GM10266 (cell line): Measurements from ENCODE around the gene CPNE6.

Experiments
- DNase-seq: peaks from one replicate; pipeline ENCODE4 v3.0.0; 2012; ENCODE audit errors: extremely low spot score
- TF ChIP-seq, protein P1 (sequence below): IDR thresholded peaks from 2 replicates; pipeline ENCODE4 v1.5.1; 2012; ENCODE audit warnings: mild to moderate bottlenecking, low read depth; ENCODE audit not compliant: control insufficient read depth, insufficient read depth; ENCODE audit errors: missing control alignments

CPNE6 gene

DNA sequence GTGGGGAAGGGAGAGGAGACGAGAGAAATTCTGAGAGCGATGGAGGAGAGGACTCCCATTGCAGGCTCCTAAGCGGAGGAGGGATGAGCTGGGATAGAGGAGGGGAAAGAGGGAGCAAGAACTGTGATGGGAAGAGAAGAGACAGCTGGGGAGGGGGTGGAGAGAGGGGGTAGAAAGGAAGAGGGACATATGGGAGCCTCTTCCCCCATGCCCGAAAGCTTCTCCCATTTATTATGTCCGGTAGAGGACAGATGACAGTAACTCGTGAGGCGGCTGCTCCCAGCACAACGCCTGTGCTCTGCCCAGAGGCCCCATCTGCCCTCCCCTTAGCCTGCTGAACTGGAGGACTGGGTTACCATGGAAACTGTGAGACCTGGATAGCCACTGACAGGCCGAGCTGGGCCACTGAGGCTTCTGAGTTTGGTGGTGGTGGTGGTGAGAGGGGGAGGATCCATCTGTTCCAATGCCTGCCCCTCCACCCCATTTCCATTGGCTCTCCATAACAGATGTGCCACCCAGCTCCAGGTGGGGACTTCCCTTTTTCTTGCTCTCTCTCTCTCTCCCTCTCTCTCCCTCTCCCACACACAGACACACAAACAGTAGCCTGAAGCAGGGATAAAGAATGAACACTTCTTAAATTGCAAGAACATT is 8.3 kb downstream of the CPNE6 start:
- TF ChIP-seq, protein P1, sequence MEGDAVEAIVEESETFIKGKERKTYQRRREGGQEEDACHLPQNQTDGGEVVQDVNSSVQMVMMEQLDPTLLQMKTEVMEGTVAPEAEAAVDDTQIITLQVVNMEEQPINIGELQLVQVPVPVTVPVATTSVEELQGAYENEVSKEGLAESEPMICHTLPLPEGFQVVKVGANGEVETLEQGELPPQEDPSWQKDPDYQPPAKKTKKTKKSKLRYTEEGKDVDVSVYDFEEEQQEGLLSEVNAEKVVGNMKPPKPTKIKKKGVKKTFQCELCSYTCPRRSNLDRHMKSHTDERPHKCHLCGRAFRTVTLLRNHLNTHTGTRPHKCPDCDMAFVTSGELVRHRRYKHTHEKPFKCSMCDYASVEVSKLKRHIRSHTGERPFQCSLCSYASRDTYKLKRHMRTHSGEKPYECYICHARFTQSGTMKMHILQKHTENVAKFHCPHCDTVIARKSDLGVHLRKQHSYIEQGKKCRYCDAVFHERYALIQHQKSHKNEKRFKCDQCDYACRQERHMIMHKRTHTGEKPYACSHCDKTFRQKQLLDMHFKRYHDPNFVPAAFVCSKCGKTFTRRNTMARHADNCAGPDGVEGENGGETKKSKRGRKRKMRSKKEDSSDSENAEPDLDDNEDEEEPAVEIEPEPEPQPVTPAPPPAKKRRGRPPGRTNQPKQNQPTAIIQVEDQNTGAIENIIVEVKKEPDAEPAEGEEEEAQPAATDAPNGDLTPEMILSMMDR, result no peak
- no peak for DNase-seq

DNA sequence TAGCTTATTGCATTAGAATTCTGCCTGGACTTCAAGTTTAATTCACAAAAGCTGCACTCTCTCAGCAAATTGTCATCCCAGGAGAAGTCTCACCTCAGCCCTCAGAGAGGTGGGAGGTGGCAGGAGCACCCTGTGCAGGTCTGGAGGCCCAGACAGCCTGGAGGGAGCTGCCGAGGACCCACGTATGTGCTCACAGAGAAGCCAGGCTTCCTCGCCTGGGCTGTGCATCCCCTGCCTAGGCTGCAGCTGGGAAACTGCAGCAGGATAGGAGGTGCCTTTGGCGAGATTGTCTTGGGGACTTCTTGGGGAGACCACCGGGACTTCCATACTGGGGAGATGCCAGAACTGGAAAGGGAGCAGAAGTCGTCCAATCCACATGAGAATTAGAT is 8.8 kb downstream of the CPNE6 start:
- TF ChIP-seq, protein P1, result no peak

DNA sequence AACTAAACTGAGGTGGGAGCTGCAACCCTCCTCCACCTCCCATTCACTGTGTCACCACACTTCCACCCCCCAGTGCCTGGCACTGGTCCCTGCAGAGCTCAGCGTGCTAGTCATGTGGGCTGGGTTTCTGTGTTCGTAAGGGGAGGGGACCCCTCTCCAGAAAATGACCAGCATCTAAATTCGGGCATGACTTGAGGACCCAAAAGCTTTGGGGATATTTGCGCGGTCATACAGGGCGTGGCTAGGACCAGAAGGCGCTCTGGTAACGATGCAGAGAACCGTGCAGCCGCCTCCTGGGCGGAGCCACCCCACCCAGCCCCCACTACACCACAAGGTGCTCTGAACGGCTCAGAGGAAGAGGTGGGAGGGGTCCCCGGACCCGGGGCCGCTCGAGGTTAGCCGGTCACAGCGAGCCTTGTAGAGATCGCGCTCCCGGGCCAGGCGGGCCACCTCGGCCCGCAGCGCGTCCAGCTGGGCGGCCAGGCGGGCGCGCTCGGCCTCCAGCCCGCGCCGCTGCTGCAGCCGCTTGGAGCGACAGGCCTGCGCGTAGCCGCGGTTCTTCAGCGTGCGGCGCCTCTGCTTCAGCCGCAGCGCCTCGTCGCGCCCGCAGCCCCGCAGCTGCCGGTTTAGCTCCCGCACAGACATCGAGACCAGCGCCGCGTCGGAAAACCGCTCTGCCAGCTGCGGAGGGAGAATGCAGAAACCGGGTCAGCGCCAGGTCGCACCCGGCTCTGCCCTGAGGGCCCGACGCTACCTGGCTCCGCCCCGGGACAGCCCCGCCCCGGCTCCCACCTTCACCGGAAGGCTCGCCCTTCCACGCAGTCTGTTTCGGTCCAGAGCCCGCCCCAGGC is 9.8 kb downstream of the CPNE6 start:
- DNase-seq, result peak; percentile 89

More for the DNA sequence above, 8.8 kb downstream of the CPNE6 start:
- no peak for DNase-seq

DNA sequence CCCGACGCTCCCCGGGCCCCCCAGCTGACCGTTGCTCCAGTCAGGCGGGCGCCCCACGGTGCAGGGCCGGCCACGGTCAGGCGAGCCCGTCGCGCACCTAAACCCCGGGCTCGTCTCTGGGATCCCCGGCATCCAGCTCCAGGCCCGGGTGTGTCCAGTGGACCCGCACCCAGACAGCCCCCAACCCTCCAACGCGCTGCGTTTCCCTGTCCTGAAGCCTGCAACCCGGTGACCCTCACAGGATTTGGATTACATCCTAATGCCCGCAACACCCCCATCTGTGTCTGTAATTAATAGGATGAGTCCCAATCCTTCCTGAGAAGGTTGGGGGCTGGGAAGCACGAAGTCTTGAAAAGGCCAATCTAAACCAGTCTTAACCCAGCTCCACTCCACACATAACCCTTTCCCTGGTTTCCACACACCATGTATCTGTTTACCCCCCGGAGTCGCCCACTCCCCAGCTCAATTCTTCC is 10.4 kb downstream of the CPNE6 start:
- TF ChIP-seq, protein P1, result no peak

More for the DNA sequence above, 9.8 kb downstream of the CPNE6 start:
- TF ChIP-seq, protein P1, result no peak

DNA sequence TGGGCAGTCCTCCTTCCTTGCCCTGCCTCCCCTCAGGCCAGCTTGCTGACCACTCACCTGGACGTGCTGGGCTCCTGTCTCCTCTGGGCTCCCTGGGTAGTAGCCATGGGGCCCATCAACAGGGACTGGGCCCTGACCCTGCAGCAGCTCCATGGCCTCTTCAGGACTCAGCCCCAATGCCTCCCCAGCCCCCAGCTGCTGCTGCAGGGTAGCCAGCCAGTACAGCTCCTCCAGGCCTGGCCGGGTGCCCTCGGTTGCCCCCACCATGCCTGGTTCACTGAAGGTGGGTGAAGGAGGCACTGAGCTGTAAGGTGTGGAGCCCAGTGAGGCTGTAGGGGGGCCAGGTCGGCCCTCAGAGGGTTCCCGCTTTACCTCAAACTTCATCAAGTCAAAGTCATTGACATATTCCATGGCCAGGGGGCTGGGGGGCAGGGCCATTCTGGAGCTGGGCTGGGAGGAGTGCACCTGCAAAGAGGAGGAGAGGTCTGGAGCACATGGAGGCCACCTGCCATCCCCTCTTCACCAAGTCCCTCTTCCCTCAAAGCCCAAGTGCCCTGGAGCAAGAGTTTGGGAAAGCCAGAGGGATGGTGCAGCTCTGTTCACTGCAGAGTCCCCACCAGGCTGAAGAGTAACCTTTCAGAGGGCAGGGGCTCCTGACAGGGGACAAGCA is 11.2 kb downstream of the CPNE6 start:
- no peak for DNase-seq
- TF ChIP-seq, protein P1, result no peak

More for the DNA sequence above, 10.4 kb downstream of the CPNE6 start:
- DNase-seq, result no peak

DNA sequence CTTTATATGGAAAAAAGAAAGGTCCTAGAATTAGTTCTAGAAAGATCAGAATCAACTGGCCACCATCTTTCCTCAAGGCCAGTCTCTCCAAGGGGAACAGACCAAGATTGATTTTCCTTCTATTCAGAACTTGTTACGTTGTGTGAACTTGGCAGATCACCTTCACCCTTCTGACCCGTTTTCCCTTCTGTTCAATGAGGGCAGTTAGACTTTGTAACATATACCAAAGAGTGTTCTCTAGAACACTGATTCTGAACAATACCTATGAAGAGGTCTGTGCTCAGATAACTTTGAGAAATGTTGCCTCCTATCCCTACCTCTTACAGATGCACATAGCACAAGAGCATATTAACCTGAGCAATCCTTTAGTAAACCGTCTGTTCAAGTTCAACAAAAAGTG is 12.1 kb downstream of the CPNE6 start:
- DNase-seq, result no peak
- TF ChIP-seq, protein P1, result no peak
